ENCODE results near the gene LIMCH1. TPM values are rescaled to one million over a fixed set of nuclear protein-coding genes. Genes with fewer than 3 reads are reported as not detected.

LIMCH1 gene
- total RNA-seq, 4 donors from 2014 or later = 57.6 to 106 (median 90.5) TPM

DNA sequence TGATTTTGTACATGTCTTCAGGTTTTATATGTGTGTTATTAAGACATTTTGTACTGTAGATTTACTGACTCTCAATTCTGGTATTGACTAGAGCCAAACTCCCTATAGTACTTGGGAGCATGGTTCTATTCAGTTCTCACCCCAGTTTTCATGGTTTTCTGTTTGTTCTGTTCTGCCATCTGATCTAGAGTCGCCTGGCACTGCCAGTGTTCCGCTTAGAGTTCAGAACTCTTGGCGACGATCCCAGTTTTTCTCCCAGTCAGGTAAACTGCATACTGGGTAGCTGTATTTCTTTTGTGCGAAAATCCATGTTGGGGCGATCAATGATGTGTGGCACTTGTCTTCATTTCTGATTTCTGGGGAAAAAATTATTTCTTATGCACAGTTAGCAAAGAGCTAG lies 132.6 kb downstream of the LIMCH1 start:
- no peak for TF ChIP-seq POLR2A (IDR thresholded peaks at IDR 0.05)
- no peak for TF ChIP-seq EP300 (IDR thresholded peaks at IDR 0.05)
- TF ChIP-seq, protein P1, sequence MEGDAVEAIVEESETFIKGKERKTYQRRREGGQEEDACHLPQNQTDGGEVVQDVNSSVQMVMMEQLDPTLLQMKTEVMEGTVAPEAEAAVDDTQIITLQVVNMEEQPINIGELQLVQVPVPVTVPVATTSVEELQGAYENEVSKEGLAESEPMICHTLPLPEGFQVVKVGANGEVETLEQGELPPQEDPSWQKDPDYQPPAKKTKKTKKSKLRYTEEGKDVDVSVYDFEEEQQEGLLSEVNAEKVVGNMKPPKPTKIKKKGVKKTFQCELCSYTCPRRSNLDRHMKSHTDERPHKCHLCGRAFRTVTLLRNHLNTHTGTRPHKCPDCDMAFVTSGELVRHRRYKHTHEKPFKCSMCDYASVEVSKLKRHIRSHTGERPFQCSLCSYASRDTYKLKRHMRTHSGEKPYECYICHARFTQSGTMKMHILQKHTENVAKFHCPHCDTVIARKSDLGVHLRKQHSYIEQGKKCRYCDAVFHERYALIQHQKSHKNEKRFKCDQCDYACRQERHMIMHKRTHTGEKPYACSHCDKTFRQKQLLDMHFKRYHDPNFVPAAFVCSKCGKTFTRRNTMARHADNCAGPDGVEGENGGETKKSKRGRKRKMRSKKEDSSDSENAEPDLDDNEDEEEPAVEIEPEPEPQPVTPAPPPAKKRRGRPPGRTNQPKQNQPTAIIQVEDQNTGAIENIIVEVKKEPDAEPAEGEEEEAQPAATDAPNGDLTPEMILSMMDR (IDR thresholded peaks at IDR 0.05) = no peak
- WGBS, 2 donors = 89 to 93% methylated on average over 6 of the region's 6 CpGs
- Histone ChIP-seq H3K4me1 (no peaks in the 10 kb centered on the region), H3K27ac (no peak overlapping the region), H3K36me3 (peaks cover 0 to 32% (median 0%) of the 10 kb centered on the region in 3 donors), H3K4me3 (no peak overlapping the region), H3K27me3 (no peaks in the 10 kb centered on the region), H3K9me3 (no peaks in the 10 kb centered on the region)
- no peak for DNase-seq (ENCODE audit: low spot score in 2 of 2)

DNA sequence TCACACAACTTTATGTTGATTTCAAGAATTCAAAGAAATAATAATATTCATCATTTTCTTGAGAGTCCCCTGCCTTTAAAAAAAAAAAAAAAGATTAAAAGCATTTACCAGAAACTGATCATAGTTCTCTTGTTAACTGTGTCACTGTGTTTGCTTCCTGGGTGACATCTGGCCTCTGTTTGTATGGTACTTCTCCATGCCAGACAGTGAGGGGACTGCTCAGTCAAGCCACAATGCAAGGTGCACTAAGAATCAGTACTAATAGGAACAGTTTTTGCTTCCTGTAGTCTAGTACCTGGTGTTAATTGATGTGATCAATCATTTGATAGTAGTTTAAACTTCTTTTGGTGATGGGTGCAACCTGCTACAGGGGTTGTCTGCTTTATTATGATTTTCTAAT lies 133.0 kb downstream of the LIMCH1 start:
- Histone ChIP-seq H3K27ac (no peak overlapping the region), H3K27me3 (no peaks in the 10 kb centered on the region), H3K9me3 (no peaks in the 10 kb centered on the region), H3K4me1 (no peaks in the 10 kb centered on the region), H3K36me3 (peaks cover 0 to 32% (median 0%) of the 10 kb centered on the region in 3 donors), H3K4me3 (no peak overlapping the region)
- DNase-seq (ENCODE audit: low spot score in 2 of 2) = no peak
- TF ChIP-seq POLR2A (IDR thresholded peaks at IDR 0.05) (no peak), EP300 (IDR thresholded peaks at IDR 0.05) (no peak)
- TF ChIP-seq, protein P1 (IDR thresholded peaks at IDR 0.05) = no peak

DNA sequence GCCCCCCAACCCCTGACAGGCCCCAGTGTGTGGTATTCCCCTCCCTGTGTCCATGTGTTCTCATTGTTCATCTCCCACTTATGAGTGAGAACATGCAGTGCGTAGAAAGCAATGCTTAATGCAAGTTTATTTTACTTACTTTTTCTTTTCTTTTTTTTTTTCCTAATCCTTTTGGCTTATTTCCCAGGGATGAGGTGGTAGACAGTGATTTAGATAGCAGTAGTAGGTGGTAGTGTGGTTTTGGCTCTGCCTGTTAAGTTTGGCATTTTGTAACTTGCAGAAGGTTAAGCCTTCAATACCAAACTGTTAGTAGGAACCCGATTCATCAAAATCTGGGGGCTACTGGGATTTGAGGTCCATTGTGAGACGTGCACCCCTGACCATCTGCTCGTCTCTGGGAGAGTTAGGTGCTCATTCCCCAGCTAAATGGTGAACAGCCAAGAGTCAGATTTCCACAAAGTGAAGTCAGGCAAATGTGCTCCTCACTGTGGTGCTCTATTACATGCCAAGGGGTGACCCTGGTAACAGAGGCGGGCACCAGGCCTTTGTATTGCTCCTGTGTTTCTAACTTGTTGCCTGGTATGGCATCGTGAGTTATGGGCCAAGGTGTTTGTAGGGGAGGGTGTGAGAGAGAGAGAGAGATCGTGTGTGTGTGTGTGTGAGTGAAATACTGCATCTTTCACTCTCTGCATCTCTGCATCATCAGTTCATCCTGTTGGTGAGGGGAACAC lies 140.3 kb downstream of the LIMCH1 start:
- Histone ChIP-seq H3K9me3 (no peaks in the 10 kb centered on the region), H3K36me3 (peaks cover 0 to 17% (median 0%) of the 10 kb centered on the region in 3 donors), H3K27ac (no peak overlapping the region), H3K27me3 (no peaks in the 10 kb centered on the region), H3K4me3 (no peak overlapping the region), H3K4me1 (no peaks in the 10 kb centered on the region)
- 79 to 83% methylated on average over 7 of the region's 7 CpGs for WGBS, 2 donors
- TF ChIP-seq, protein P1 (IDR thresholded peaks at IDR 0.05) = no peak
- TF ChIP-seq EP300 (IDR thresholded peaks at IDR 0.05) = no peak
- no peak for TF ChIP-seq POLR2A (IDR thresholded peaks at IDR 0.05)
- no peak for DNase-seq (ENCODE audit: low spot score in 2 of 2)

DNA sequence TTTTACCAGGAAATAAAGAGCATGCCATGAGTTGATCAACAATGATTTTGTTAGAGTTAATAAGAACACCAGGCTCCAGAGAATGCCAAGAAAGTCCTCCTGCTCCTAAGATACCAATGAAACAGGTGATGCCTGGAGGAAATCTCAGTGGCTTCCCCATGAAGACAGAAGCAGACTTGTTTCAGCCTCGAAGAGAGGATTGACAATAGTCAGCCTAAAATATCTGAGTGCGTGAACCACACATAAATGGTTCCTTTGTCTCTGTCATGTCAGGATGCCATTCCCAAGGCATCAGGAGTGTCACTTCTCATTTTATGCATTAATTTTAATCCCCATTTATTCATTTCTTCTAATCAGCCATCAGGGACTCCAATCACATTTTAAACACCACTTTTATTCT lies 141.0 kb downstream of the LIMCH1 start:
- Histone ChIP-seq H3K4me1 (no peaks in the 10 kb centered on the region), H3K27me3 (no peaks in the 10 kb centered on the region), H3K4me3 (no peak overlapping the region), H3K9me3 (no peaks in the 10 kb centered on the region), H3K27ac (no peak overlapping the region), H3K36me3 (peaks cover 0 to 18% (median 0%) of the 10 kb centered on the region in 3 donors)
- TF ChIP-seq, protein P1 (IDR thresholded peaks at IDR 0.05) = no peak
- no peak for TF ChIP-seq EP300 (IDR thresholded peaks at IDR 0.05)
- TF ChIP-seq POLR2A (IDR thresholded peaks at IDR 0.05) = no peak
- no peak for DNase-seq (ENCODE audit: low spot score in 2 of 2)
- 53 to 57% methylated on average over 2 of the region's 2 CpGs for WGBS, 2 donors

DNA sequence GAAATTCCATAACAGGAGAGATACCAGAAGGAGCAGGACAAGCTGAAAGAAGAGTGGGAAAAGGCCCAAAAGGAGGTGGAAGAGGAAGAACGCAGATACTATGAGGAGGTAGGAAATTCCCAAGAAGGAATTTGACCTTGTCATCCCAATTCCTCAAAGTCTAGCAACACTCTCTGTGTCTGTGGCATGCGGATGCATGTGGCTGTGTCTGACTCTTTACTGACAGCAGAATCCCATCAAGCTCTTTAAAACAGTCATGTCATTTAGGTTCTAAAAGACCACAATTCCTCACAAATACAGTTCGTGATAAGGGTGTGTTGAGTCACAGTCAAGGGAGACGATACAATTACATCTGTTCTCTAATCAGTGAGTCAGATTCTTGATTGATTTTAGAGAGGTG lies 142.0 kb downstream of the LIMCH1 start:
- DNase-seq (ENCODE audit: low spot score in 2 of 2) = no peak
- H3K9me3 ChIP-seq = no peaks in the 10 kb centered on the region
- no peak overlapping the region for H3K4me3 ChIP-seq
- 70 to 73% methylated on average over 4 of the region's 4 CpGs for WGBS, 2 donors
- H3K27me3 ChIP-seq = no peaks in the 10 kb centered on the region
- H3K36me3 ChIP-seq = peaks cover 0 to 25% (median 0%) of the 10 kb centered on the region in 3 donors
- no peak overlapping the region for H3K27ac ChIP-seq
- H3K4me1 ChIP-seq = no peaks in the 10 kb centered on the region
- TF ChIP-seq EP300 (IDR thresholded peaks at IDR 0.05) (no peak), POLR2A (IDR thresholded peaks at IDR 0.05) (no peak)
- TF ChIP-seq, protein P1 (IDR thresholded peaks at IDR 0.05) = no peak
